Measurements from ENCODE around the gene GTF2A1.

GTF2A1 gene

DNA sequence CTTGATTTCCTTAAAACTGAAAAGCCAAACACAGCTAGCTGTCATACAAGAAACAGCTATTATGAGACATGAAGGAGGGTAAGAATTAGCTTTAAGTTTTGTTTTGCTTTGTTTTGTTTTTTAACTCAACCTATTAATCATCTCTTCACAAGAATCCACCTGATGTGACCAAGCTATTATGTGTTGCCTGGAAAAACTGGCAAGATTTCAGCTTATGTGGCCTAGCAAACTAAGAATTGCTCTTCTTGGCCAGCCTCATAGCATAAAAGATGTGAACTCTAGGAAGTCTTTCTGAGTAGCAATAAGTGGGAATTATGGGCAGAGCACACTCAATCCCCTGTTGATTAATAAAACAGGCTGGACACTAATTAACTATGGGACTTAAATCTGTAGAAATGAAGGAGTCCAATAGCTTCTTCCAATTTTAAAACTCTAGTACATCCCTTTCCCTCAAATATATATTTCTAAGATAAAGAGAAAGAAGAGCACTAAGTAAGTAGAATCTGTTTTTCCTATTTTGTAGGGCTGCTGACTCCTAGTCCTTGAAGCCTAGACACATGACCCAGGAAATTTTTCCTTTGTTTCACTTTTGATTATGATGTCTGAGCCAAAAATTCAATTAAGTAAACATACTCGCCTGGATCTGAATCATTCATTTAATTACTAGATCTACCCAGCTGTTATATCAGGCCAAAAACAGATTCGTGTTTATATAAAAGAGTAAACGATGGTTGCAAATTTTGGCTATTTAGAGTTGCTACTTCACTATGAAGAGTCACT is 75.7 kb downstream of the GTF2A1 start:
- TF ChIP-seq, protein P1, sequence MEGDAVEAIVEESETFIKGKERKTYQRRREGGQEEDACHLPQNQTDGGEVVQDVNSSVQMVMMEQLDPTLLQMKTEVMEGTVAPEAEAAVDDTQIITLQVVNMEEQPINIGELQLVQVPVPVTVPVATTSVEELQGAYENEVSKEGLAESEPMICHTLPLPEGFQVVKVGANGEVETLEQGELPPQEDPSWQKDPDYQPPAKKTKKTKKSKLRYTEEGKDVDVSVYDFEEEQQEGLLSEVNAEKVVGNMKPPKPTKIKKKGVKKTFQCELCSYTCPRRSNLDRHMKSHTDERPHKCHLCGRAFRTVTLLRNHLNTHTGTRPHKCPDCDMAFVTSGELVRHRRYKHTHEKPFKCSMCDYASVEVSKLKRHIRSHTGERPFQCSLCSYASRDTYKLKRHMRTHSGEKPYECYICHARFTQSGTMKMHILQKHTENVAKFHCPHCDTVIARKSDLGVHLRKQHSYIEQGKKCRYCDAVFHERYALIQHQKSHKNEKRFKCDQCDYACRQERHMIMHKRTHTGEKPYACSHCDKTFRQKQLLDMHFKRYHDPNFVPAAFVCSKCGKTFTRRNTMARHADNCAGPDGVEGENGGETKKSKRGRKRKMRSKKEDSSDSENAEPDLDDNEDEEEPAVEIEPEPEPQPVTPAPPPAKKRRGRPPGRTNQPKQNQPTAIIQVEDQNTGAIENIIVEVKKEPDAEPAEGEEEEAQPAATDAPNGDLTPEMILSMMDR (IDR thresholded peaks at IDR 0.05; ENCODE audit: borderline replicate concordance, insufficient read depth, low read depth, low read length), result no peak
- H3K4me3 ChIP-seq (ENCODE audit: low read depth, low read length), result no peak overlapping the region

DNA sequence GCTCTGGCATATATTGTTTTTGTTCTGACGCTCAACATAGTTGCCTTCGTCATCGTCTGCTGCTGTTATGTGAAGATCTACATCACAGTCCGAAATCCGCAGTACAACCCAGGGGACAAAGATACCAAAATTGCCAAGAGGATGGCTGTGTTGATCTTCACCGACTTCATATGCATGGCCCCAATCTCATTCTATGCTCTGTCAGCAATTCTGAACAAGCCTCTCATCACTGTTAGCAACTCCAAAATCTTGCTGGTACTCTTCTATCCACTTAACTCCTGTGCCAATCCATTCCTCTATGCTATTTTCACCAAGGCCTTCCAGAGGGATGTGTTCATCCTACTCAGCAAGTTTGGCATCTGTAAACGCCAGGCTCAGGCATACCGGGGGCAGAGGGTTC is 77.0 kb downstream of the GTF2A1 start:
- H3K4me3 ChIP-seq (ENCODE audit: low read depth, low read length), result no peak overlapping the region
- TF ChIP-seq, protein P1 (IDR thresholded peaks at IDR 0.05; ENCODE audit: borderline replicate concordance, insufficient read depth, low read depth, low read length), result no peak

DNA sequence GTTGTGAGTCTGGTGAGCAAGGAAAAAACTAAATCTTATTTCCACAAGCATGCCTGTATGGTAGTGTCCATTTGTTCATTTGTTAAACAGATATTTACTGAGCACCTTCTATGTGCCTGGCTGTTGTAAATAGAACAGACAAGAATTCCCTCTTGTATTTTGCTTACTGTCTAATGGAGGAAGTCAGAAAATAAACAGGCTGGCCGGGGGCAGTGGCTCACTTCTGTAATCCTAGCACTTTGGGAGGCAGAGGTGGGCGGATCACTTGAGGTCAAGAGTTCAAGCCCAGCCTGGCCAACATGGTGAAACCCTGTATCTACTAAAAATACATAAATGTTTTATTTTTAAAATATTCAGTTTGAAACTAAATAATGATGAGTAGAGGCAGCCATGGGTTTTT is 79.3 kb downstream of the GTF2A1 start:
- TF ChIP-seq, protein P1 (IDR thresholded peaks at IDR 0.05; ENCODE audit: borderline replicate concordance, insufficient read depth, low read depth, low read length), result no peak
- no peak overlapping the region for H3K4me3 ChIP-seq (ENCODE audit: low read depth, low read length)

DNA sequence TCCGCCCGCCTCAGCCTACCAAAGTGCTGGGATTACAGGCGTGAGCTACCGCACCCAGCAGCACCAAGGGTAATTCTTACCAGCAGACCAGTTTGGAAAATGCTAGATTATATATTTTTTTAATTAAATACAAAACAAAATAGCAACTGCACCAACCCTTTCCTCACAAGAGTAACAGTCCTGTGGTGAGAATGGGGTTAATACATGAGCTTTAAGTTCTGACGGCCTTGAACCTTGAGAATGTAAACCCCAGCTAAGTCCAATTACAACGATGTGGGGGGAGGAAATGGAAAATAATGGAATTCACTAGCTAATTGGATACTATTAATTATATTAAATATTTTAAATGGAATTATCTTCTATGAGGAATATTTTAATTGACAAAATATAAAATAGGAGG is 82.3 kb downstream of the GTF2A1 start:
- no peak overlapping the region for H3K4me3 ChIP-seq (ENCODE audit: low read depth, low read length)
- TF ChIP-seq, protein P1 (IDR thresholded peaks at IDR 0.05; ENCODE audit: borderline replicate concordance, insufficient read depth, low read depth, low read length), result no peak

DNA sequence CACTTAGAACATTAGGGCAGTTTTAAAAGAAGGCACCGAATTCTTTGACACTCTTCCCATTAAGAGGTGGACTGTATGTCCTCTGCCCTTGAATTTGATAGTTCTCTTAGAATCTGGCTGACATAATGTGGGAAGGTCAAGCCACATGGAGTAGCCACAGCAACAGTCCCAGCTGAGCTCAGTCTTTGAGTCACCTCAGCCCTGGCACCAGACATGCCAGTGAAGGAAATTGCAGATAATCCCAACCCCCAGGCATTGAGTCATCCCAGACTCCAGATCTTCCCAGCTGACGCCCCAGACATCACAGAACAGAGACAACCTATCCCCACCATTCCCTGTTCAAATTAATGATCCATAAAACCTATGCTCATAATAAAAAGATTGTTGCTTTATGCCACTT is 83.4 kb downstream of the GTF2A1 start:
- no peak overlapping the region for H3K4me3 ChIP-seq (ENCODE audit: low read depth, low read length)
- TF ChIP-seq, protein P1 (IDR thresholded peaks at IDR 0.05; ENCODE audit: borderline replicate concordance, insufficient read depth, low read depth, low read length), result no peak

DNA sequence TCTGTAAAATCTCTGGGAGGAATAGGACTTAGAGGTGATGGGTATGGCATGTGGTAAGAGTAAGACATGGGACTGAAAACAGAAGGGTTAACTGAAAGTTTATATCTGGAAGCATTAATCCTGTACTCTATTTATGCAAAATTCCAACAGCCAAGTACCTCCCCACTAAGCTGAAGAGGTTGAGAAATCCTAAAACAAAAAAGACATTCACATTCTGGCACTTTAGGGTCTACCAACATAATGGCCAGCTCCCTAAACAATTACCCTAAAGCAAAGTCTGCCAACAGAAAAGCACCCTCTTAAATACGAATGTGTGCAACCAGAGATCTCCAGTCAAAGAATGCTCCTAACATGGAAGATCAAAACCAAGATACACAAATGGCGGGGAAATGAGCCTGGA is 87.4 kb downstream of the GTF2A1 start:
- TF ChIP-seq, protein P1 (IDR thresholded peaks at IDR 0.05; ENCODE audit: borderline replicate concordance, insufficient read depth, low read depth, low read length), result no peak
- no peak overlapping the region for H3K4me3 ChIP-seq (ENCODE audit: low read depth, low read length)

DNA sequence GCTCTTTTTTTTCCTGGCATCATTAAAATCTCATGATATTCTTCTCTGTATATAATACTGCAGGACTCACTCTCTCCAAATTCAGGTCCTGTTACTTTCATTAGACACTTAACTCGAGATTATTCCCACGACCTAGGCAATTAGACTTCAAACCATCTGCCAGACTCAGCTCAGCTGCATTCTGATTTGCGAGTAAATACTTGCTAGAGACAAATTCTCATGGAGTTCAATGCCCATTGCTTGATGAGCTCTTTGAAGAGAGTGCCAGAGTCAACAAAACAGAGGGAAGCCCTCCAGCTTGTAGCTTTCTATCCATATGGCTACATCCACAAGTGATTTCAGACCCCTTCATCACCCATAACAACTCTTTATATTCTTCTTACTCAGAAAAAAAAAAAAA is 88.3 kb downstream of the GTF2A1 start:
- H3K4me3 ChIP-seq (ENCODE audit: low read depth, low read length), result no peak overlapping the region
- TF ChIP-seq, protein P1 (IDR thresholded peaks at IDR 0.05; ENCODE audit: borderline replicate concordance, insufficient read depth, low read depth, low read length), result no peak
